GM19238 (cell line): Measurements from ENCODE around the gene ATOX1.
"Not testable (repeated sequence)": the region's sequence is repeated elsewhere in the genome, so short reads cannot be mapped to it uniquely, and the experiment has no call there.

Experiments
- DNase-seq: peaks from one replicate; pipeline ENCODE4 v3.0.0; 2011; ENCODE audit warnings: low spot score; ENCODE audit not compliant: insufficient read length

ATOX1 gene

GRCh38 chr5:151734064-151734408, 24.4 kb downstream of the ATOX1 start:
- no peak for DNase-seq

GRCh38 chr5:151733358-151734063, 24.9 kb downstream of the ATOX1 start:
- DNase-seq = no peak

GRCh38 chr5:151730381-151730780, 28.1 kb downstream of the ATOX1 start:
- no peak for DNase-seq

GRCh38 chr5:151729597-151729996, 28.8 kb downstream of the ATOX1 start:
- not testable (repeated sequence) for DNase-seq

GRCh38 chr5:151724360-151724759, 34.1 kb downstream of the ATOX1 start:
- DNase-seq = no peak

- no peak for DNase-seq
Measured at GRCh38 chr5:151722546-151722945, 35.9 kb downstream of the ATOX1 start.

DNA sequence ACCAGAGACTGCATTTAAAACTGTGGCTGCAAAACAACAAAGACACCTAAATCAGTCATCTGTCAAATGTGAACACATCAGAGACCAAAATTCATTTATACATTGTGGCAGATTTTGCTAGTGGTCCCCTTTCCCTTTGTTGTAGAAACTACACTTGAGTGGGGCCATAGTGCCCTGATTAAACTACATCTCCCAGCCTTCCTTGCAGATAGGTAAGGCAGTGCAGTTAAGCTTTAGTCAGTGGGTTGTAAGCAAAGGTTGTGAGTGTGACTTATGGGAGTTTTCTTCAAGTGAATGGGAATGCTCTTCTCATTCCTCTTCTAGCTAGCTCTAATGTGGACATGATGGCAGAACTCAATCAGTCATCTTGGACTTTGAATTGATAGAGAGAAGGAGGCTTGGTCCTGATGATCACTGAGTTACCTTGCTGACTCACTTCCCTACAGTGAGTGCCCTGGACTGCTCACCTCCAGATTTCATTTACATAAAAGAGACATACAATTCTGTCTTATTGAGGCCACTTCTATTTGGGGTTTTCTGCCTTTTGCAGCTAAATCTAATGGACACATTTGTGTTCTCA, 36.5 kb downstream of the ATOX1 start:
- no peak for DNase-seq

DNA sequence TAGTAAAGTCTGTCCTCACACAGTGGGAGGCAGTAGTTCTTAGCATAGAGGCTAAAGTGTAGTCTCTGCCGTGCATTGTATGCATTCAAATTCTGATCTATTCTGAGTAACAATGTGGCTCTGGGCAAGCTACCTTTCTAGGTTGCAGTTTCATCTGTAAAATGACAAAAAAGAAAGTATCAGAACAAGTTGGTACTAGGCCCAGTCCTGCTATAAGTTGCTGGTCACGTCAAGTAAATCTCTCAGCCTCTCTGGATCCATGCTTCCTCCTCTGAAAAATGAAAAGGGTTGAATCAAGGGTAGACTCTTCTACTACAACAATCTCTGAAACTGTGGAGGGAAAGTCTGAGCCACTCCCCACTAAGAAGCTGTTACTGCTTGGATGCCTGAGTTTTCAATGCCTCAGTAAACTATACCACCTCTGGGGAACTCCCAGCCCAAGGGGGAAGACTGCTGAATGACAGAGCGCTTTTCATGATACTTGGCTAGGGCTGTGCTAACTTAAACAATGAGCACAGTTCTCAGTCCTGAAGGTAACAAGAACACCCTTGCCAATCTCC, 37.3 kb downstream of the ATOX1 start:
- DNase-seq = peak; percentile 40

- DNase-seq = no peak
Measured at GRCh38 chr5:151720215-151720614, 38.2 kb downstream of the ATOX1 start.

DNA sequence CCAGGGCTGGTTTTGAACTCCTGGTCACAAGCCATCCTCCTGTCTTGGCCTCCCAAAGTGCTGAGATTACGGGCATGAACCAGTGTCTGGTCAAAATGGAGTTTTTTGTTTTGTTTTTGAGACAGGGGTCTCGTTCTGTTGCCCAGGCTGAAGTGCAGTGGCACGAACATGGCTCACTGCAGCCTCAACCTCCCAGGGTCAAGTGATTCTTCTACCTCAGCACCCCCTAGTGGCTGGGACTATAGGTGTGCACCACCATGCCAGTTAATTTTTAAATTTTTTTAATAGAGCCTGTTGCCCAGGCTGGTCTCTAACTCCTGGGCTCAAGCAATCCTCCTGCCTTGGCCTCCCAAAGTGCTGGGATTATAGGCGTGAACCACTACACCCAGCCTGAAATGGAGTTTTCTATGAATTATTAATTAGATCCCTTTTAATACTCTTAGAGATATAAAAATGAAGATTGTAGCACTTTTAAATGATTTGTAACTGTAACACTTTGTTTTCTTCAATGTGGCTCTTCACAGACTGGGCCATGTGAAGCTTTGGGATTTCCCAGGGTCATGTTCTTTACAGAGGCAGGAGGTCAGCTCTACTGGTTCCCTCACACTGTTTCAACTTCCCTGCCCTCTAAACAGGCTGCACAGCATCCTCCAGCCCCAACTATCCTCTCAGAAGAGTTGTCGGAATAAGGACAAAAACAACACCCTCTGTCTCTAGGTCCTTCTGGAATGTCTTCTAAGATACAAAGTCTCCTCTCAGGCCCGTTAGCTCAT, 39.0 kb downstream of the ATOX1 start:
- no peak for DNase-seq

DNA sequence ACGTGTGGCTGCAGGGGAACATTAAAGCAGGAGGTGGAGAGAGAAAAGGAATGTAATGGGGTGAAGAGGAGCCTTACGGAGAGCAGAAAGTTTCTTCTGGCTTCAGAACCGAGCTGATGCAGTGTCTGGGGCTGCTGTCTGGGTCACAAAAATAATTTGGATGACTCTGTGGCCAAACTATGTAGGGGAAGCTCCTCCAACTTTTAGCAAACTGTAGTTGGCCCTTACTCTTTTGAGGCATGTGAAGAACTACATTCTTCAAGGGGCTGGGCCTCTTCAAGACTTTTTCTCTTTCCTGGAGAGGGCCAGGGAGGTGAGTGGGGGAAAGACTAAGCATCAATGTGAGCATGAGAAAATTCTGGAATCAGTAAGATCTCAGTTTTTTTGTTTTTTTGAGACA, 39.8 kb downstream of the ATOX1 start:
- no peak for DNase-seq

DNA sequence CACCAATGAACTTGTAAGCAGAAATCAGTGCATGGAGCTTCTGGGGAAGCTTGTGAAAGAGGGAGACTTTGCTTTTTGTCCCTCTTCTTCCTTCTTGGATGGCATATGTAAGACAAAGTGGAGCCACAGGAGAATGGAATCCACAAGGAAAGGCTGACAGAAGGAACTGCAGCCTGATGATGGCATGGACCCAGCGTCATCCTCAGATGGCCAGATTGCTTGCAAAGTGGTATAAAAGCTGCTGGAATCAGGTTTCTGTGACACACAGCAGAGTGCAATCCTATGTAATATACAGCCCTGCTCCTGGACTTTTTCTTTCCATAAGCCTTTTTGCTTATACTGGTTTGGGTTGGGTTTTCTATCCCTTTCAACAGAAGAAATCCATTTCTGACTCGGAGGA, 40.3 kb downstream of the ATOX1 start:
- no peak for DNase-seq

GRCh38 chr5:151717416-151717815, 41.0 kb downstream of the ATOX1 start:
- no peak for DNase-seq

DNA sequence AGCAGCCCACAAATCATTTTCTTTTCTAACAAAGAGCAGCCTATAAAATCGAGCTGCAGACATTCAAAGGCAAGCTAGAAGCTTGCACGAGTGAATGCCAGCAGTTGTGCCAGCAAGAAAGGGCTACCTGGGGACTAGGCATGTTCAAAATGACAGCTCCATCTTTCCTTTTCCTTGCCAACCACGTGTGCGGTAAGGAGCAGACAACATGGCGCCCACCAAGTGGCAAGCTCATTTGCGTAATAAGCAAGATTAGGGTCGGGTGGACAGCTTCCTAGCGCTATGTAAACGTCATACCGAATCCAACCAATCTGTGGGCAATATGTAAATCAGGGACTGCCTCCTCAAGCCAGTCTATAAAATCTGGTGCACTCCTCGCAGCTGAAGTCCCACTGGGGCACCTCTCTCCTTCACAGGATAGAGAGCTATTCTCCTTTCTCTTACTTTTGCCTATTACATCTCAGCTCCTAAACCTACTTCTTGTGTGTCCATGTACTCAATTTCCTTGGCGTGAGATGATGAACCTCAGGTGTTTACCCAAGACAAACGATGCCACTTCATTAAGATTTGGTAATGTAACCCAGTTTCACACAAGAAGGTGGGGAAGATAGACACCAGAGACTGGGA, 49.2 kb downstream of the ATOX1 start:
- no peak for DNase-seq

DNA sequence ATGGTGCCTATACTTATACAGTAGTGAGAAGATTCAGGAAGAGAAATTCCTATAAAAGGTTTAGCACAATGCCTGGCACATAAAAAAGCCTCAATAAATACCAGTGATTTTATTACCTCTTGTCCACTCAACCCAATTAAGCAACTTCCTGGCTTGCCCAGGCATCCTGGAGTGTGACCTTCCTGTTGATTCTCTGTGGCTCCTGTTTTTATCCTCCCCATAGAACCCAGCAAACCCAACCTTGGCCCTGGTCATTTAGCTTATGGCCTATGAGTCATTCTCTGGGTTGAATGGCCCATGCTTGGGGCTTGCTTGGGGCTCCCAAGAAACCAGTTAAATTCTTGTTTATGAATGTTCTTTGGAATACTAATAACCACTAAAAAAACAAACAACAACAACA, 50.3 kb downstream of the ATOX1 start:
- no peak for DNase-seq

DNA sequence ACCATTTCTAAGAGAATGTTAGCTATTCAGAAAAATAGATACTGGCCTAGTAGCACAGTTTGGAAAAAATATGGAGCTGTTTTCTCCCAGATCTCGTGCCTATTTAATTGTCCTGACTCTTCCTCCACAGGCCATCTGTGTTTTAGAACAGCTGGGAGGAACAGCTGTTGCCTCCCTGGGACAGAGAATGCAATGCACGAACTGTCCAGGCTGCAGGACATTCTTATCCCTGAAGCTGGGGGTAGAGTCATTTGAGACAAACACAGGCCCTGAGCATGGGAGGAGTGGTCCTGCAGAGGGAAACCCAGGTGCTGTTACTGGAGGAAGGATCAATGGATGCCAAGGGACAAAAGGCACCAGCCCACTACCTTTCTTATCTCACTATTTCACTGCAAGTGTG, 50.9 kb downstream of the ATOX1 start:
- DNase-seq = no peak

DNA sequence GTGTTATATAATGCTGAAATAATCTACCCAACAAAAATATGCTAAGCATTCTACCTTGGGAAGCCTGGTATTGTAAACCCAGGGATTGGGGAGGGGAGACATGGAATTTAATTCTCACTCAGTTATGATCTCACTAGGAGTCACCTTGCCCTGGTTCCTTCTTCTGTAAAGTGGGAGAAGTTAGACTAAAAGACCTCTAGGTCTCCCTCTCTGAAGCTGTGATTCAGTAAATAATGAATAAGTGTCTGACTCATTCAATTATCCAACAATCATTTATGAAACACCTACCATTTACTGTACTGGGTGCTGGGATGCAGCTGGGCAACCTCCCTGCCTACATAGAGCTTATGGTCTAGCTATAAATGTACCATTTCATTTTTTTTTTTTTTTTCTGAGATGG, 51.5 kb downstream of the ATOX1 start:
- no peak for DNase-seq

GRCh38 chr5:151703780-151704179, 54.7 kb downstream of the ATOX1 start:
- no peak for DNase-seq

DNA sequence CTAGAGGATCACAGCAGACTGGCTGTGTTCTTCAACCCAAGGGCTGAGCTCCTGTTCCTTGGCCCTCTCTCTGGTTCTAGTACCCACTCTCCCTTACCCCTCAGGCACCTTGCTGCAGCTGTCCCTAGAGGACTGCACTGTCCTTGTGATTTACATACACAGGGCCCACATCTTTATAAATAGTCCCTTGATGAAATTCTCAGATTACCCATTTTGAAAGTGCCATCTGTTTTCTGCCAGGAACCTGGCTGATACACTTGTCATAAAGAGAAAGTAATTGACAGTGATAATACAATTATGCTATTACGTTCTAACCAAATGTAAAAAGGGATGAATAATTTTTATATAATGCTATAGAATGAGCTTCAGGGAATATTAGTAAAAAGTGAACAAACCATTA, 55.2 kb downstream of the ATOX1 start:
- DNase-seq = no peak

GRCh38 chr5:151700820-151701219, 57.6 kb downstream of the ATOX1 start:
- DNase-seq = no peak

- no peak for DNase-seq
Measured at GRCh38 chr5:151700296-151700695, 58.1 kb downstream of the ATOX1 start.
